CD14-positive monocyte (primary cell): ENCODE results near the gene FOXO1. TPM values are rescaled to one million over a fixed set of nuclear protein-coding genes. Genes with fewer than 3 reads are reported as not detected.

Experiments
- DNase-seq, 3 donors: peaks; one replicate each; pipeline ENCODE4 v3.0.0-alpha.2; 2011 to 2022
- H2AFZ ChIP-seq: 2 replicates; pipeline ENCODE4 v1.6.0; 2012; ENCODE audit warnings: mild to moderate bottlenecking, low read depth, low read length, inconsistent platforms; ENCODE audit not compliant: insufficient read depth, poor library complexity, severe bottlenecking
- H3K27ac ChIP-seq, 2 donors: 1 replicate in 1 of 2; 2 replicates in 1 of 2; pipeline ENCODE4 v1.5.1; 2012 to 2013; ENCODE audit warnings: low read length in 2 of 2, control low read depth in 1 of 2, inconsistent platforms in 1 of 2, low read depth in 1 of 2, mild to moderate bottlenecking in 1 of 2
- H3K27me3 ChIP-seq, 2 donors: one replicate each; pipeline versions ENCODE4 v1.6.0 to v1.6.1; 2011 to 2013; ENCODE audit warnings: low read length in 2 of 2; ENCODE audit not compliant: control insufficient read depth in 2 of 2, insufficient read depth in 2 of 2
- H3K36me3 ChIP-seq, 2 donors: replicated peaks in 1 of 2; 1 replicate in 1 of 2; 2 replicates in 1 of 2; pipeline versions ENCODE4 v1.5.1 to v1.6.1; 2012 to 2013; ENCODE audit warnings: low read length in 2 of 2, control low read depth in 1 of 2, inconsistent platforms in 1 of 2, mild to moderate bottlenecking in 1 of 2; ENCODE audit not compliant: insufficient read depth in 2 of 2, control insufficient read depth in 1 of 2
- H3K4me1 ChIP-seq, 2 donors: 1 replicate in 1 of 2; 2 replicates in 1 of 2; pipeline versions ENCODE4 v1.5.1 to v1.6.1; 2012 to 2013; ENCODE audit warnings: low read length in 2 of 2, control low read depth in 1 of 2, inconsistent platforms in 1 of 2, mild to moderate bottlenecking in 1 of 2, moderate library complexity in 1 of 2; ENCODE audit not compliant: insufficient read depth in 2 of 2, control insufficient read depth in 1 of 2
- H3K4me2 ChIP-seq: replicated peaks from 2 replicates; pipeline ENCODE3; 2012; ENCODE audit warnings: low read length, moderate library complexity, mild to moderate bottlenecking; ENCODE audit not compliant: poor library complexity, severe bottlenecking; ENCODE audit errors: extremely low read depth
- H3K4me3 ChIP-seq, 3 experiments: fragments of 200-600 bp in 1 of 3; sonication (generic) in 1 of 3; replicated peaks in 1 of 3; 1 replicate in 2 of 3; 2 replicates in 1 of 3; pipeline ENCODE4 v1.5.1; 2011 to 2013; ENCODE audit warnings: low read length in 3 of 3, mild to moderate bottlenecking in 3 of 3, control low read depth in 2 of 3, low read depth in 2 of 3, inconsistent platforms in 1 of 3, moderate library complexity in 1 of 3
- H3K79me2 ChIP-seq: 2 replicates; pipeline ENCODE4 v1.6.0; 2012; ENCODE audit warnings: mild to moderate bottlenecking, control low read depth, inconsistent platforms, low read length, moderate library complexity; ENCODE audit not compliant: insufficient read depth
- H3K9ac ChIP-seq: 2 replicates; pipeline ENCODE4 v1.6.0; 2017; ENCODE audit warnings: low read length, mild to moderate bottlenecking; ENCODE audit not compliant: insufficient read depth, poor library complexity, severe bottlenecking
- H3K9me3 ChIP-seq, 2 donors: replicated peaks in 1 of 2; 1 replicate in 1 of 2; 2 replicates in 1 of 2; pipeline versions ENCODE4 v1.5.1 to v1.6.1; 2012 to 2013; ENCODE audit warnings: low read length in 2 of 2, control low read depth in 1 of 2; ENCODE audit not compliant: control insufficient read depth in 1 of 2, insufficient read depth in 1 of 2
- H4K20me1 ChIP-seq: 2 replicates; pipeline ENCODE4 v1.6.0; 2012; ENCODE audit warnings: mild to moderate bottlenecking, low read length, control low read depth, moderate library complexity; ENCODE audit not compliant: insufficient read depth
- H3K27ac Mint-ChIP-seq, 7 donors: one replicate each; pipeline ENCODE4 v1.8.0; 2020; ENCODE audit warnings: mild to moderate bottlenecking in 7 of 7, mixed read lengths in 7 of 7, moderate library complexity in 6 of 7, inconsistent platforms in 2 of 7
- H3K27me3 Mint-ChIP-seq, 3 donors: one replicate each; pipeline ENCODE4 v1.8.0; 2021 to 2022; ENCODE audit warnings: low read depth in 3 of 3, mild to moderate bottlenecking in 3 of 3, mixed read lengths in 3 of 3, moderate library complexity in 3 of 3, inconsistent platforms in 1 of 3
- H3K36me3 Mint-ChIP-seq, 2 donors: one replicate each; pipeline ENCODE4 v1.8.0; 2020; ENCODE audit warnings: mixed read lengths in 2 of 2, inconsistent platforms in 1 of 2, mild to moderate bottlenecking in 1 of 2
- H3K4me1 Mint-ChIP-seq: one replicate; pipeline ENCODE4 v1.8.0; 2020; ENCODE audit warnings: mild to moderate bottlenecking, mixed read lengths
- H3K4me3 Mint-ChIP-seq, 2 donors: one replicate each; pipeline ENCODE4 v1.8.0; 2020; ENCODE audit warnings: mild to moderate bottlenecking in 2 of 2, mixed read lengths in 2 of 2, moderate library complexity in 1 of 2
- H3K9me3 Mint-ChIP-seq, 7 donors: one replicate each; pipeline ENCODE4 v1.8.0; 2020 to 2022; ENCODE audit warnings: mixed read lengths in 7 of 7, mild to moderate bottlenecking in 6 of 7, moderate library complexity in 6 of 7, inconsistent platforms in 2 of 7
- CTCF ChIP-seq: fragments of 200-600 bp; IDR thresholded peaks from one replicate; pipeline ENCODE4 v1.8.0; 2022; ENCODE audit warnings: antibody characterized with exemption, mild to moderate bottlenecking
- WGBS: methylation state at CpG from one replicate; pipeline ENCODE4 v1.1.5; 2013; ENCODE audit warnings: missing lambda C conversion rate; ENCODE audit not compliant: insufficient coverage; 5-methylcytosine and 5-hydroxymethylcytosine counted together
- intact Hi-C, 2 donors: fragments of 100-400 bp; cut with micrococcal nuclease; formaldehyde crosslinking; loops; one replicate each; pipeline versions ENCODE4 v1.15.0 to v1.15.1; 2023
- polyA plus RNA-seq, 3 donors: library from polyadenylated mRNA; depleted of rRNA in 1 of 3; unstranded in 2 of 3; stranded (reverse) in 1 of 3; fragments of 300-500 nt in 2 of 3; fragments of >200 nt in 1 of 3; fragmentation: Illumina TruSeq in 2 of 3; gene quantifications; 1 replicate in 2 of 3; 2 replicates in 1 of 3; pipeline ENCODE4 v1.2.3, GENCODE V29; 2012 to 2021

FOXO1 gene
- polyA plus RNA-seq, 3 donors, result 3.1 to 11.3 (median 8.0) TPM

- H3K36me3 Mint-ChIP-seq, result peaks cover 0 to 4% of the 10 kb centered on the region in 2 donors
- no peak overlapping the region for H3K4me2 ChIP-seq
- H3K9me3 Mint-ChIP-seq, result peaks cover 4 to 9% (median 5%) of the 10 kb centered on the region in 7 donors
- no peak for TF ChIP-seq CTCF
- H2AFZ ChIP-seq, result no peak overlapping the region
- H3K27me3 ChIP-seq, result no peaks in the 10 kb centered on the region
- H3K9ac ChIP-seq, result no peak overlapping the region
- no peaks in the 10 kb centered on the region for H3K36me3 ChIP-seq
- intact Hi-C loops, result loop anchor here in 1 of 2 donors (5.0 kb wide), 1 partner anchor 74 kb away; no protein-coding TSS in a partner anchor
- no CpG with 5 or more reads among the region's 2 CpGs for WGBS
- peaks cover 32% of the 10 kb centered on the region for H3K79me2 ChIP-seq
- peaks cover 97% of the 10 kb centered on the region for H4K20me1 ChIP-seq
- DNase-seq, result no peak
- no peak overlapping the region for H3K4me3 ChIP-seq
- peak overlapping the region in 1 of 2 donors; percentile 83 for H3K27ac ChIP-seq
- H3K4me1 Mint-ChIP-seq, result peaks cover 55% of the 10 kb centered on the region
- no peaks in the 10 kb centered on the region for H3K27me3 Mint-ChIP-seq
- peak overlapping the region in 1 of 7 donors; percentile 90 for H3K27ac Mint-ChIP-seq
- peaks cover 37 to 43% of the 10 kb centered on the region in 2 donors for H3K4me1 ChIP-seq
- H3K4me3 Mint-ChIP-seq, result no peak overlapping the region
- no peaks in the 10 kb centered on the region for H3K9me3 ChIP-seq
These were observed 78.3 kb downstream of the FOXO1 start for GRCh38 chr13:40588101-40588500.

DNA sequence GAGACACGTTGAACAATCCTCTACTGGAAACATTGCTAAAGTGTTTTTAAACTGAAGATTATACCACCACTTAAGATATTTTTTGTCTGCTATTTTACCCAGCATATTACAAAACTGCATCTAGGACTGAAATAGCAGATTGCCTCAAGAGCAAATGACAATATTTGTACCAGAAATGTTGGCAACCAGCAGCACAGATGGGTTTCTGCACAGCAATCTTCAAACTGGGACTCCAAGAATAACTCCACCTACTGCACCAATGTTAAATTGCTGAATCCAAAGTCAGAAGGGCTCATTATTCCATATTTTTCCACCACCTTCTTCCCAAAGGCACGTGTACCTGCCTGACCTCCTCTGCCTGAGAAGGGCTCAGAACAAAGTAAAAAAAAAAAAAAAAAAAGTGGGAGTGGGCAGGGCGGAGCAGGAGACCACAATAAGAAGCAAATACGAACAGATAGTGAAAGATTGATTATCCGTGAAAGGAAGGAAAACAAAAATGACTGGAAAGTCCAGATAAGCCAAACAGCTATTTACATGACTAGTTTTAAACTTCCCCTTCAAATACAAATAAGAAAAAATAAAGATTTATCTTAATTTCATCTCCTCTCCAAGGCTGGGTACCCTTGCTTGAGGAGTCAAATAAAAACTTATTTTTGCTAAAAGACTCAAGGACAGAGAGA, 79.4 kb downstream of the FOXO1 start:
- Mint-ChIP-seq H3K27me3 (no peaks in the 10 kb centered on the region), H3K4me1 (peaks cover 61% of the 10 kb centered on the region), H3K4me3 (no peak overlapping the region), H3K9me3 (peaks cover 5 to 15% (median 10%) of the 10 kb centered on the region in 7 donors), H3K27ac (no peak overlapping the region), H3K36me3 (peaks cover 0 to 8% of the 10 kb centered on the region in 2 donors)
- Histone ChIP-seq H3K27ac (no peak overlapping the region), H3K4me2 (no peak overlapping the region), H3K9ac (no peak overlapping the region), H4K20me1 (peaks cover 97% of the 10 kb centered on the region), H3K4me3 (no peak overlapping the region), H2AFZ (no peak overlapping the region), H3K36me3 (no peaks in the 10 kb centered on the region), H3K9me3 (no peaks in the 10 kb centered on the region), H3K27me3 (no peaks in the 10 kb centered on the region), H3K79me2 (peaks cover 32% of the 10 kb centered on the region), H3K4me1 (peaks cover 37 to 43% of the 10 kb centered on the region in 2 donors)
- no peak for TF ChIP-seq CTCF
- DNase-seq, result no peak
- no CpG with 5 or more reads among the region's 5 CpGs for WGBS
- intact Hi-C loops, result loop anchor here in 1 of 2 donors (5.0 kb wide), 1 partner anchor 75 kb away; no protein-coding TSS in a partner anchor
